ENCODE data around the gene CHMP4A.

DNA sequence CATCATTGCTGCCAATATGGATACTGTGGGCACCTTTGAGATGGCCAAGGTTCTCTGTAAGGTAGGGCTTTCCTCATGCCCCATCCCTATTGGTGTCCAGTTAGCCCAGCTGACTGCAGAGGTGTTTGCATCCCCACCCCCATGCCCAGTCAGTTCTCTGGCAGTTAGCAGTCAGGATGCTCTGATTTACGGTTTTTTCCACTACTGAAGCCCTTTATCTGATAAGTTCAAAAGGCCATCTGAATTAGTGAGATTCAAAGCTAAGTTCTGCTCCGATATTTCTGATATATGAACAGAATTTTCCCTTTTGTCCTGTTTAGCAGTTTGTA lies 20.2 kb upstream of the CHMP4A start:
- no peak for TF ChIP-seq CTCF (IDR thresholded peaks at IDR 0.05)
- TF ChIP-seq POLR2AphosphoS5 (IDR thresholded peaks at IDR 0.05; ENCODE audit: insufficient read depth in 1 of 2, low read depth in 1 of 2), result no peak
- no peak for TF ChIP-seq POLR2A (IDR thresholded peaks at IDR 0.05)

Measured in vagina (tissue), 2 donors.